ENCODE measurements around the gene MAP1B.
A peak's percentile ranks its signal among the peaks of the same experiment; 100 is the strongest.

The MAP1B gene

DNA sequence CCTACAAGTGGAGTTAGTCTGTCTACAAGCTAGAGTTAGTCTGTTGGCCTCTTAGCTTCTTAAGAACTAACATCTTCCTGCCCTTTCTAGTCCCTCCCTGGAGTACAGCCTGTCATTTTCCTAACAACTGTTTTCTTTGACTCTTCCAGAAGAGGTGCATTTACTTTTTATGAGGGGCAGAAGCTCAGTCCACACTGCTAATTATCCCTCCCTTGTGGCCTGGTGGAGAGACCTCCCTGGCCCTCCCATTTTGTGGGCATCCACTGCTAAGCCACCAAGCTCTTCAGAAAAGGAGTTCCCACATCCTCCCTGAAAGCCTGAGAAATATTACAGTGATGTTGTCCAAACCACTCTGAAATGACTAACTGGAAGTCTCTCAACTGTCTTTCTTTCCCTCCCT, 8.0 kb downstream of the MAP1B start:
- no peak for TF ChIP-seq CTCF (IDR thresholded peaks at IDR 0.05; ENCODE audit: low read depth, low read length)
- no peak overlapping the region for H3K4me3 ChIP-seq (replicated peaks in 1 of 2; ENCODE audit: low read depth in 2 of 2, low read length in 2 of 2)
- no peak for DNase-seq (ENCODE audit: low read depth in 2 of 2)

DNA sequence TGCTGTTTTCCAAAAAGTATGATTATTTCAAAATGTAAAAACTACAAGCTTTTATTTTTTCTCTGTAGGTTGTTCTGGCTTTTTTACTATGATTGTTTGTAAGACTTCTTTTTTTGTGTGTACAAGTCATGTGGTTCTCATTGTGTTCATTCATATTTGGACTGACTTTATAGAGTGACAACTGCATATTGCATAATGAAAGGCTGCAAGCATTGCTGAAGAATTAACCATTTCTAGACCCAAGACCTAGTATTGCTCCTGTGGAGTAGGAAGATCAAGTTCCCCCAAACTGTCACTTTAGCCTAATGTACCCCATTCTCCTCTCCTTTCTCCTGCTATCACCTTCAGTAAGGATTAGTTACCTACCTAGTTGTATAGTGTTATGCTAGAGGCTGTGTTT, 10.0 kb downstream of the MAP1B start:
- DNase-seq (ENCODE audit: low read depth in 2 of 2): peak in 1 of 2 donors; percentile 16
- no peak overlapping the region for H3K4me3 ChIP-seq (replicated peaks in 1 of 2; ENCODE audit: low read depth in 2 of 2, low read length in 2 of 2)
- TF ChIP-seq CTCF (IDR thresholded peaks at IDR 0.05; ENCODE audit: low read depth, low read length): no peak

DNA sequence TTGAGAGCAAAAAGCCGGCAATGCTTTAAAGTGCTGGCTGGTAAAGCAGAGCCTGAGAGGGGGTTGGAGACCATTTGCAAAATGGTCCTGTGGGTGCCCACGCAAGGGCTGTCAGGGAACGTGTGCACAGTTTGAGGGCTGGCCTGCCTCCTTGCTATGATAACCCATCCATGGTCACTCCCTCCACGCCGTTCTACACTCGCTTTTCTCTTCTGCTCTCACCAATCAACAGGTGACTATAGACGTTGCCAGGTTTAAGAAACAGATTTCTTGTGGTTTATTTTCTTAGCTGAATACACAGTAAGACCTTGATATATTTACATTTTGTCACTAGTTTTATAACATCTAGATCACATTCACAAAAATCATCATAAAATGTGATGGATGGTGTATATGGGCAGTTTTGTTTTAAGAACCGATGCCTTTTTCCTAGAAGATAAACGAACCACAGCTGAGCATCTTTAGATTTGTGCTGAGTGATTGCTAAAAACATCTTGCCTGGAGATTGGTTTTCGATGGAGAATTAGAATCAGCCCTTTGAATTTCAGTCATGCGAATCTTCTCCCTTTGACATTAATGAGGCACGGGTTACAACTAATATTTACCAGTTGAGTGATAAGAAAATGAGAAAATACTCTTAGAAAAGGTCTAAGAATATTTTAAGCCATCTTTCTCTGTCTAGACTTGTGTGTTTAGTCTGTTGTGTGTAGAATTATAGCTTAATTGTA, 13.9 kb downstream of the MAP1B start:
- DNase-seq (ENCODE audit: low read depth in 2 of 2): no peak
- H3K4me3 ChIP-seq (replicated peaks in 1 of 2; ENCODE audit: low read depth in 2 of 2, low read length in 2 of 2): no peak overlapping the region
- TF ChIP-seq CTCF (IDR thresholded peaks at IDR 0.05; ENCODE audit: low read depth, low read length): no peak

- DNase-seq (ENCODE audit: low read depth in 2 of 2): no peak
- TF ChIP-seq CTCF (IDR thresholded peaks at IDR 0.05; ENCODE audit: low read depth, low read length): no peak
- no peak overlapping the region for H3K4me3 ChIP-seq (replicated peaks in 1 of 2; ENCODE audit: low read depth in 2 of 2, low read length in 2 of 2)
These were observed 14.6 kb downstream of the MAP1B start for GRCh38 chr5:72121780-72122445.

GRCh38 chr5:72122602-72123001, 15.3 kb downstream of the MAP1B start:
- no peak for TF ChIP-seq CTCF (IDR thresholded peaks at IDR 0.05; ENCODE audit: low read depth, low read length)
- no peak for DNase-seq (ENCODE audit: low read depth in 2 of 2)
- no peak overlapping the region for H3K4me3 ChIP-seq (replicated peaks in 1 of 2; ENCODE audit: low read depth in 2 of 2, low read length in 2 of 2)

DNA sequence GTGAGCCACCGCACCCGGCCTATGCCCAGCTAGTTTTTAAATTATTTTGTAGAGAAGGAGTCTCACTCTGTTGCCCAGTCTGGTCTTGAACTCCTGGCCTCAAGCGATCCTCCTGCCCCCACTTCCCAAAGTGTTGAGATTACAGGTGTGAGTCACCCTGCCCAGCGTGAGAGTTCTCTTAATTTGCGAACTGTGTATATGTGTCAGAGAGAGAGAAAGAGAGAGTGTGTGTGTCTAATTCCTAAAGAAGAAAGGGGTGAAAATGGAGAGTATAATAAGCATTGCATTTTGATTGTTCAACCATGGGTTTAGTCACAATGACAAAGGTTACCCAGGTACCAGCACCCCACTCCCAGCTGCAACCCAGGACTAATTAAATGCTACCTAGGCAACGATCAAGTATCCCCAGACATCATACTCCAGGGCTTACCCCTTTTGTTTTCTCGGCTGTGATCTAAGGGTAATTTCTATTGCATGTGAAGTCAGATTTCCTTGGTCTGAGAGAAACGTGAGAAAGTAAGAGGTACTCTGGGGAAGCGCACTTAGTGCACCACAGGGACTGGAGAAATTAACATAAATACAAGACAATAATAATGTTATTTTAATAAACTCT, 16.6 kb downstream of the MAP1B start:
- no peak for DNase-seq (ENCODE audit: low read depth in 2 of 2)
- TF ChIP-seq CTCF (IDR thresholded peaks at IDR 0.05; ENCODE audit: low read depth, low read length): no peak
- H3K4me3 ChIP-seq (replicated peaks in 1 of 2; ENCODE audit: low read depth in 2 of 2, low read length in 2 of 2): no peak overlapping the region

Measured in cardiac fibroblast (primary cell).